Stimulated activated CD4-positive, alpha-beta T cell treated with anti-CD3 and anti-CD28 coated beads, TNF-alpha, amount 100 ng/mL, for 48 hours (primary cell): ENCODE data around the gene KIF25.

Experiments
- DNase-seq, 3 donors: peaks; one replicate each; pipeline ENCODE4 v3.0.0-alpha.2; 2020; ENCODE audit warnings: low read depth in 3 of 3

Gene KIF25

GRCh38 chr6:168089186-168090063 lies 92.0 kb downstream of the KIF25 start:
- DNase-seq, result no peak

- no peak for DNase-seq
Measured at GRCh38 chr6:168090064-168090690, 92.7 kb downstream of the KIF25 start.

GRCh38 chr6:168090706-168091105 lies 93.2 kb downstream of the KIF25 start:
- no peak for DNase-seq

- no peak for DNase-seq
Measured at GRCh38 chr6:168091381-168092264, 94.2 kb downstream of the KIF25 start.

GRCh38 chr6:168092541-168092940 lies 95.1 kb downstream of the KIF25 start:
- DNase-seq, result no peak

GRCh38 chr6:168093071-168093505 lies 95.6 kb downstream of the KIF25 start:
- no peak for DNase-seq

- no peak for DNase-seq
Measured at GRCh38 chr6:168093634-168094033, 96.2 kb downstream of the KIF25 start.
